HG03196 (cell line): ENCODE measurements around the gene LSP1.

ENCODE experiments used
- ATAC-seq: cut with Tn5 transposase; IDR thresholded peaks from one replicate; pipeline ENCODE4 v1.9.1; 2021; ENCODE audit not compliant: unreplicated experiment

The LSP1 gene

DNA sequence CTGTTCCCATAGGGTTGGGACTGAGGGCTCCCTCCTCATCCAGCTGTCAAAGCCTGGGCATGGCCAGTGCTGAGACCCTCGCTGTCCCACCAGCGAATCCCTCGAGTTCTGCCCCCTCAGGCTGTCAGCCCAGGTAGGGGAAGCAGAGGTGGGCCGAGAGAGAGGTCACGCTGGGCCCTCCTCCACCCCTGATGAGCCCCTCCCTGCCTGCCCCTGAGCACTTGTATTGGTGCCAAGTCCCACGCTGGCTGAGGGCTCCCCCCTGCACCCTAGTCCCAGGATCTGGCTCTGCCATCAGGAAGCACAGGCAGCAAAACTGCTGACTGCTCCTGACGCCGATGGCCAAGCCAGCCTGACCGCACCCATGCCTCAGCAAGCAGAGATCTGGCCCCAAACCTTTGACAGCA is 35.5 kb downstream of the LSP1 start:
- ATAC-seq: no peak

DNA sequence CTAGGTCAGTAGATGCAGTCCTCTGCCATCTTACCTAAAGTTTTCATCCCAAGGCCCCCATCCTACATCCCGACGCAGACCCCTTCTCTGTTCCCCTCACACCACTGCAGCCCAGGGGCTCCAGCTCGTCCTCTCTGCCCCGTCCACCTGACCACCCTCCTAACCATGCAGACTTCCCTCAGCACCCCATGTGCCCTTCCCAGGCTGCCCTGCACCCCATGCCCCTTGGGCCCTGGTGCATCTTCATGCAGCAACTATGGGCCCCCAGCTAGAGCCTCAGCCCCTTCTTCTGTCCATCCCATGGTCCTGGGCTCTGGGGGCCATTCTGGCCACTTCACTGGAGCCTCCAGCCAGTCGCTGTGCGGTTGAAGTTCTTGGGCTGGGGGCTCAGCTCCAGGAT is 35.9 kb downstream of the LSP1 start:
- no peak for ATAC-seq

DNA sequence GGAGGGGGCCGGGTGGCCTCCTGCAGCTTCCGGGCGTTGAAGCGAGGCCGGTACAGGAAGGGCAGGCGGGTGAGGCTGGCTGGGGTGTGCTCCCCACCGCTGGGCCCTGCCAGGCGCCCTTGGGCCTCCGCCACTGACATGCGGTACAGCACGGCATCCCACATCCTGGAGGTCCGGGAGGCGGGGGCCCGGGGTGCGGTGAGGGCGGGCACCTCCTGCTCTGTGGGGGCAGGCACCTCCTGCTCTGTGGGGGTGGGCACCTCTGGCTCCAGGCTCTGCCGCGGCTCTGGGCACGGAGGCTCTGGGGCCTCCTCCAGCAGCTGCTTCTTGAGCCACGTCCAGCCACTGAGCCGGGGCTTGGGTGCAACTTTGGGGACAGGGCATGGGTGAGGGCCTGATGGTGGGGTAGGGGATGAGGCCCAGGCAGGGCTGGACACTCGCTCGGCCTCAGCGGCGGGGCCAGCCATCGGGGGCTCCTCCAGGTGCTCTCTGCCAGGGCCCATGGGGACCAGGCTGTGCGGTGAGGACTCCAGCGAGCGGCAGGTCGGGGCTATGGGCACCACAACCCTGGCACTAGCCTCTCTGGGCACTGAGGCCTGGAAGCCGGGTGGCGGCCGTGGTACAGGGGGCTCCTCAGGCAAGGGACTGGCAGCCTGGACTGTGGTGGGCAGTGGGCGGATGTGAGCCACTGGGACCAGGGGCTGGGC is 36.5 kb downstream of the LSP1 start:
- ATAC-seq: no peak

DNA sequence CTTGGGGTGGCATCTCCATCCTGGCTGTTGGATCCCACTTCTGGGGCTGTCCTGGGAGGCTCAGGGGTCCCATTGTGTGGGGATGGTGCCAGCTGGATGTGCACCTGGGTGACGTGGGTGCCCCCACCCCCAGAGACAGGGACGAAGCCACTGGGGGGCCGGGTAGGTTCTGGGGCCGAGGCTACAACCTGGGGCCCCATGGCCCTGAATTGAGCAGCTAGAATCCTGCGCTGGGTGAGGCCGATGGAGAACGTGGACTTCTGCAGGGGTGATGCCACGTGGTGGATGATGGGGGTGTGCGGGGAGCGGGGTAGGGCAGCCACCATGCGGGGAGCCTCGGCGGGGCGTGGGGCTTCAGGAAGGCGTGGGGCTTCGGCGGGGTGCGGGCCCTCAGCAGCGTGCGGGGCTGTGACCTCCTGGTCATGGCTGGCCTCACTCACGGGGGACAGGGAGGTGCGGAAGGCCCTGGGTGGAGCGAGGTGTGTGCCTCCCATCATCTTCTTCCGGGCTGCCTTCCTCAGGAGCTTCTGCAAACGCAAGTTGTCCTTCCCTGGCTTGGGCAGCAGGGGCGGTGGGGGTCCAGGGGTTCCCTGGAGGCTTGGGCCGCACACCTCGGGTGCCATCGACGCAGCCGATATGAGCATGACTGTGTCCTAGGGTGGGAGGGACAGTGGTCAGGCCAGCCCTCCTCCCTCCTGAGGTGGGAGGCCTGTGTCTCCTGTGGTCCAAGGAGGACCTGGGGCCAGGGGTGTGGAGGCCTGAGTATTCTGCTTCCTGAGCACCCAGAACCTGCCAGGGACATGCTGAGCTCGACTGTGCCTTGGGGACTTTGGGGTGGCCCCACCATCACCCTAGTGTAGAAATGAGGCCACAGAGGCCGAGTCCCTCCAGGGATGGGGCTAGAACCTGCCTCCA is 37.3 kb downstream of the LSP1 start:
- no peak for ATAC-seq

DNA sequence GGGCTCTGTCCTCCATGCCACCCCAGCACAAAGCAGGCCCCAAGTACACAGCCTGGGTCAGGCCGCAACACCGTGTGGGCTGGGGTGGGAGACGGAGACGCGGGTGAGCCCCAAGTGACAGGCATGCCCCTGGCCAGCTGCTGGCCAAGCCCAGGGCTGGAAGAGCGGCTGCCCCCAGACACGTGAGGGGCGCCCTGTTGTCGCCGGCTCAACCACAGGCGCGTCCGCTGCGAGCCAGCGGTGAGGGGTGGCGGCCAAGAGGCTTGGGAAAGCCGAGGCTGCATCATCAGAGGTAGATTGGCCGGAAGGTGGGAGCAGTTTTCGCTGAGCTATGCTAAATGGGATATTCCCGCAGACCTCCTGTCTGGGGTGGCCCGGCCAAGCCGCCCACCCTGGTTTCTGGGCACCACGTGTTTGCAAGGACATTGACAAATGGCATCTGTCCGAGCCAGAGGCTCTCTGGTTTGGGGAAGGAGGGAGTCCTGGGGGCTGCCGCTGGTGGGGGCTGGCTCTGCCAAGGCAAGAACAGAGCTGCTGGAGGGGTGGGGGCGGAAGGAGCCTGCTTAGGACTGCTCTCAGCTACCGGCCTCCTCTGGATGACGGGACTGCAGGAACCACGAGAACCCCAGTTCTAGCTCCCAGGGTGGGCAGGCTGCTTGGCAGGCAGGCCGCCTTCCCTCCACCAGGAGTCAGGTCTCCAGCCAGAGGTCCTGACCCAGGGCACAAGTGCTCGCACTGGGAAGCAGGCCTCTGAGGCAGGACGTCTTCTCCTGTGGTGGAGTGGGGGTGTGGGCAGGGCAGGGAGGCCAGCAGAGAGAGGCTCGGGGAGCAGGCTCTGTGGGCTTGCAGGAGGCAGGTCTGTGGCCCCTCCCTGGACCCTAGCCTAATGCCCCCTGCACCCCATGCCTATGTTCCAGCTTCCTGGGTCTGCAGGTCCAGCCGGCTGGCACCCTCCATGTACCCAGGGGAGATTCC is 38.3 kb downstream of the LSP1 start:
- no peak for ATAC-seq

DNA sequence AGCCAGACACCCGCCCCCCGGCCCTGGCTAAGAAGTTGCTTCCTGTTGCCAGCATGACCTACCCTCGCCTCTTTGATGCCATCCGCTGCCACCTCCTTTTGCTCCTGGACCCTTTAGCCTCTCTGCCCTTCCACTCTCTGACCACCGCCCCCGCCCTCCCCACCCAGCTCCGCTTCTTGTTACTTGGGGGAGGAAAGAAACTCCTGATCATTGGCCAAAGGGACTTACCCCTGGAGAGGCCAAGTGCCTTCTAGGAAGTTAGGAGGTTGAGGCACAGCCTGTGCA is 38.9 kb downstream of the LSP1 start, which contains the start of gene PRR33:
TSS of gene PRR33 (minus strand) at position 65 of the 285 bp plus-strand sequence. CDS start 1,311 bp downstream, outside the sequence.
- no peak for ATAC-seq

DNA sequence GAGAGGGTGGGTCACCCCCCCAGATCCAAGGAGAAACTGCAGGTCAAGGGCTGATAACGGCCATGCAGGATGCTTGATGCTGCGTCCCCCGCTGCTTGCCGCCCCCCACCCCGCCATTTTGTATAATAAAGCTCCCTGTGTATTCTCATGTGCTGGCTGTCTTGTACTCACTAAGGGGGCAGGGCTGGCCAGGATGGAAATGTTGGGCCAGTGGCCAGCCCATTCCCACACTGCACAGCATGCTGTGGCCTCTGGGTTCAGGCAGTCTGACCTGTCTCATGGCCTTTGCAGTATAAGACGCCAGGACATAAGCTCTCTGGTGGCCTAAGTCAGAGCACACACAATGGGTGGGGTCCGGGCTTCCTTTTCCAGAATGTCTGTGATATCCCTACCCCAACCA is 39.2 kb downstream of the LSP1 start:
- no peak for ATAC-seq

DNA sequence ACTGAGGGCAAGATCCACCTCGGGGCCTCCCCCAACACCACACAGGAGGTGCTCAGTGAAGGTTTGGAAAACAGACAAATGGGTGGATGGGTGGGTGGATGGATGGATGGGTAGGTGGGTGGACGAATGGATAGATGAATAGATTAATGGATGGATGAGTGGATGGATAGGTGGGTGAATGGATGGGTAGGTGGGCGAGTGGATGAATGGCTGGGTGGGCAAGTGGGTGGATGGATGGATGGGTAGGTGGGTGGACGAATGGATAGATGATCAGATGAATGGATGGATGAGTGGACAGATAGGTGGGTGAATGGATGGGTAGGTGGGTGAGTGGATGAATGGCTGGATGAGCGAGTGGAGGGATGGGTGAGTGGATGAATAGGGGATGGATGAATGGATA is 39.7 kb downstream of the LSP1 start:
- ATAC-seq: no peak

DNA sequence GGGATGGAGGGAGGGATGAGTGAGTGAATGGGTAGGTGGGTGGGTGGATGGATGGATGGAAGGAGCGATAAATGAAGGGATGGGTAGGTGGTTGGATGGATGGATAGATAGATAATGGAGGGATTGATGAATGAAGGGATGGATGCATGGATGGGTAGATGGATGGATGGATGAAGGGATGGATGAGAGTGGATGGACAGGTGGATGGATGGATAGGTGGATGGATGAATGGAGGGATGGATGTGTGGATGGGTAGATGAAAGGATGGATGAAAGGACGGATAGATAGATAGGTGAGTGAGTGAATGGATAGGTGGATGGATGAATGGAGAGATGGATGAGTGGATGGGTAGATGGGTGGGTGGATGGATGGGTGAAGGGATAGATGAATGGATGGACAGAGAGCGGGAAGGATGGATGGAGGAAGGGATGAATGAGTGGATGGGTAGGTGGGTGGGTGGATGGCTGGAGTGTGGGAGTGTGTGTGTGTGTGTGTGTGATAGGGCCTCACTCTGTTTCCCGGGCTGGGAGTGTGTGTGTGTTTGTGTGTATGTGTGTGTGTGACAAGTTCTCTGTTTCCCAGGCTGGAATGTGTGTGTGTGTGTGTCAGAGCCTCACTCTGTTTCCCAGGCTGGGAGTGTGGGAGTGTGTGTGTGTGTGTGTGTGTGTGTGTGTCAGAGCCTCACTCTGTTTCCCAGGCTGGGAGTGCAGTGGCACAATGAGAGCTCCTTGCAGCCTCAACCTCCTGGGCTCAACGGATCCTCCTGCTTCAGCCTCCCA is 40.9 kb downstream of the LSP1 start:
- no peak for ATAC-seq

DNA sequence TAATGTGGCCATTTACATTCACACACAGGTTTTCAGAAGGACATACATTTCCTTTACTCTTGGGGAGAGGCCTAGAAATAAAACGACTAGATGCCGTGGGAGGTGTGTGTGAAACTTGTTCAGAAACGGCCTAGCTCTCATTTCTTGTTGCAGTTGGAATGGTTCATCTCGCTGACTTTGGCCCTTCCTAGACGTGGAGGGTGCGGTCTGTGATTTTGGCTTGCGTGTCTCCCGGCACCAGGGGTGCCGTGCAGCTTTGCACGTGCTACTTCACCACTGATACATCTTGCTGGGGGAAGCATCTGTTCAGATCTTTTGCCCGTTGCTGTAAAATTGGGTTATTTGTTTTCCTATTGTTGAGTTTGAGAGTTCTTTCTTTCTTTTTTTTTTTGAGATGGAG is 41.9 kb downstream of the LSP1 start:
- no peak for ATAC-seq

DNA sequence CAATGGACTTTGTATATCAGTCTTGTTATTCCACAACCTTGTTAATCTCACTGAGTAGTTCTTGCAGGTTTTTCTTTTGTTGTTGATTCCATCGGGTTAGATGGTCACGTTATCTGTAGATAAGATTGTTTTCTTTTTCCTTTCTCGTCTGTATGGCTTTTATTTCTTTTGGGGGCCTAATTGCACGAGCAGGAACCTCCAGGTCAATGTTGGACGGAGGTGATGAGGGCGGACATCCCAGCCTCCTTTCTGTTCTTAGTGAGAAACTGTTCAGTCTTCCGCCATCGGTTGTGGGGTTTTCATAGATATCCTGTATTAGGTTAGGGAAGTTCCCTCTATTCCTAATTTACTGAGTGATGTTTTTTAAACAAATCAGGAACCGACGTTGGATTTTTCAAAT is 43.6 kb downstream of the LSP1 start:
- no peak for ATAC-seq

DNA sequence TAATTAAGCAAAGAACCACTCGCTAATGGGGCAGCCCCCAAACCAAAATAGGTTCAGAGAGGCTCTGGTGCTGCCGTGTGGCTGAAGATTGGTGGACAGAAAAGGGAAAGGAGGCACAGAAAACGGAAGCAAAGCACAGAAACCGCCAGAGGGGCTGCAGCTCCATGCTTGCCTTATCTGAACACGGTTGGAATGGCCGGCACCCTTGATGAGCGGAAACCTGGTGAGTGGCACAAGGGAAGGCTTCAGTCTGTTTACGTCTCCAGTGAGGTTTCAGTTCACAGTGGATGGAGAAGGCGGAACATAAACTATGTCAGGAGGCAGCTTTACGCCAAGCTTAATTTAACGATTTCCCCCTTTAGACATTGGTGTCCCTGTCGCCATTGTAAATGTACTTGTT is 44.0 kb downstream of the LSP1 start:
- no peak for ATAC-seq

DNA sequence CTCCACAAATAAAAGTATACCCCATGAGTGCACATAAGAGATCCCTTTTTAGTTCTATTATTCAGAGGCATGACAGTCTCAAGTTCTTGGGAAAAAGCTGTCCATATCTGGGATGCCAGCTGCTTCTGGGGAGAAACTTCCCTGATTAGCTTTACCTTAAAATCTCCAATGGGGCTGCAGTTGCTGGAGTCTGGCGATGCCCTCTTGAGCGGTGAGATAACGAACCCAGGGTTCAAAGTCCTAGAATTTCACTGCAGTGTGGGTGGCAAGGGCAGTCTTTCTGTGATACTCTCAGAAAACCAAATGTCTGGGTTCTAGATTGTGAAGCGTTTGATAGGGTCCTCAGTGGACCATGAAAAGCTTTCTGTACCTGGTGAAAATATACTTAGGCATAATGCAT is 46.2 kb downstream of the LSP1 start:
- ATAC-seq: no peak

DNA sequence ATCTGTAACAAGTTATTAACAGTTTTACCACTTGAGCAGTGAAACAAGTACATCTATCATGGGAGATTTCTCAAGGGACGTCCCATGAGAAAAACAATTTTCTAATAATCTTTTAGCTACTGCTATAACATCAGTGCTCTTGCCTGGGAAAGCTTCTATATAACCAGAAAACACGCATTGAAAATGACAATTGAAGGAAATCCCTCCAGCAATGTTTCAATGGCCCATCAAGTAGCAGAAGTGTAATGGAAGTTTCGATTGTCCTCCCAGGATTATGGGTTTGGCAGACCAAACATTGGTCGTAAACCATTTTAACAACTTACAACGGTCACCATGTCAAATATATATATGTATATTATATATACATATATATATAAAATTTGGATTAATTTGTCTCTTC is 46.8 kb downstream of the LSP1 start:
- no peak for ATAC-seq

DNA sequence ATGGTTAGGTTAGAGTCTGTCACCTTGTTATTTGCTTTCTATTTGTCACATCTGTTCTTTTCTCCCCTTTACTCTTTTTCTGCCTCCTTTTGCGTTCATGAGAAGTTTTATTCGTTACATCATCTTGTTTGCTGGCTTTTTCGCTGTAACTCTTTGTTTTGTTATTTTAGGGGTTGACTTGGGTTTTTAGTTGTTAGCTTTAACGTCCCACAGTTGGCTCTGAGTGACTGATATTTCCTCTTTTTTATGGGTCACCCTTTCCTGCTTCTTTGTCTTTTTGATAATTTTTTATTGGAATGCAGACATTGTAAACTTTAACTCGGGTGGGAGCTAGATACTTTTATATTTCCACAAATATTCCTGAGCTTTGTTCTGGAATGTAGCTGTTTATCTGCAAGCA is 53.3 kb downstream of the LSP1 start:
- no peak for ATAC-seq

DNA sequence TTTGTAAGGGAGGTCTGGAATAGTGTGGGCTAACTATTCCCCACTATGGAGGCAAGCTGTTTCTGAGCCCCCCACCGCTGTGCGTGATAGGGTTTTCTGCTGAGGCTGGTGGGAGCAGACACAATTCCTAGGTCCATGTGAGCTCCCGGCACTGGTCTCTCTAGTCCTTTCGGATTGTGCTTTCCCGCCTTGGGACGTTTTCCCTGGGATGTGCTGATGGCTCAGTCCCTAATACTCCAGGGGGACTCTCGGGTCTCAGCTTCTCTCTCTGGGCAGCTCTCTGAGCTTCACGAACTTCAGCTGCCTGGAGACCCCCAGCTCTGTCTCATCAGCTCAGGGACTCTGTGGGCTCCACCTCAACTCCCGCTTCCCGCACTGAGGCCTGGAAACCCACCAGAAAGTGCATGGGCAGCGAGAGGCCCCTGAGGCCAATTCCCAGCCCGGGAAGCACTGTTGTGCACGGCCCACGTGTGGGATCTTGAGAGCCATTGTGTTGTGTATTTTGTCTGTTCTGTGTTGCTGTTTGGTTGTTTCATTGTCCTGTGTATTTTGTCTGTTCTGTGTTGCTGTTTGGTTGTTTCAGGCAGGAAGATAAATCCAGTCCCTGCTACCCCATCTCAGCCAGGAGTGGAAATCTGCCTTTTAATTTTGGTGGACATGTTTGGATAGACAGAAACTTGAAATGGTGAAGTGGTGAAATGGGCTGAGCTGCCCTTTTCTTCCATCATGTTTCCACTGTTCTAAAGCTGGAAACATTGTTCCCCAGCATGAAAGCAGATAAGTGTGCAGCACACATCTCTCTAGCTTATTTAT is 53.9 kb downstream of the LSP1 start:
- no peak for ATAC-seq

DNA sequence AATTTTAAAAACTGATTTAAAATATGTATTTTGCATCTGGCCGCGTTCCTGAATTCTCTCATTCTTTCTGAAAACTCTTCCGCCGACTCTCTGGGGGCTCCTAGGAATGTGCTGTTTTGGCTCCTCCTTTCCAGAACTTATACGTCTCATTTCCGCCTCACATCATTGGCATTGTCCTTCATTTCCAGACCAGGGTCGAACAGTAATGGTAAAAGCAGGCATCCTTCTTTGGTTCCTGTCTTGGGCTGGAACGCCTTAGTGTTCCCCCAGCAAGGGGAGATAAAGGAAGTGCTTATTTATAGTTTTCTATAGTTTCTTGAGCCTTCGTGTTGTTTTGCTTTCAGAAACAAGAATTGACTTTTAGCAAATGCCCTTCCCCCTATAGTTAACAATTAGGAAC is 55.7 kb downstream of the LSP1 start:
- ATAC-seq: no peak

DNA sequence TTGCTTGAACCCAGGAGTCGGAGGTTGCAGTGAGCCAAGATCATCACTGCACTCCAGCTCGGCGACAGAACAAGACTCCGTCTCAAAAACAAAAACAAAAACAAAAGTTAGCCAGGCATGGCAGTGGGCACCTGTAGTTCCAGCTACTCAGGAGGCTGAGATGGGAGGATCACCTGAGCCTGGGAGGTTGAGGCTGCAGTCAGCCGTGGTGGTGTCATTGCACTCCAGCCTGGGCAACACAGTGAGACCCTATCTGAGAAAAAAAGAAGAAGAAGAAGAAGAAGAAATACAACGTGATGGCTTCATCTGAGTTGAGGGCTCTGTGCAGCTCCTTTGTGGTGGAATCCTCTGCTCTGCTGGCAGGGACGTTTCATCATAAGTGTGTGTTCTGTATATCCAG is 56.6 kb downstream of the LSP1 start:
- ATAC-seq: no peak

DNA sequence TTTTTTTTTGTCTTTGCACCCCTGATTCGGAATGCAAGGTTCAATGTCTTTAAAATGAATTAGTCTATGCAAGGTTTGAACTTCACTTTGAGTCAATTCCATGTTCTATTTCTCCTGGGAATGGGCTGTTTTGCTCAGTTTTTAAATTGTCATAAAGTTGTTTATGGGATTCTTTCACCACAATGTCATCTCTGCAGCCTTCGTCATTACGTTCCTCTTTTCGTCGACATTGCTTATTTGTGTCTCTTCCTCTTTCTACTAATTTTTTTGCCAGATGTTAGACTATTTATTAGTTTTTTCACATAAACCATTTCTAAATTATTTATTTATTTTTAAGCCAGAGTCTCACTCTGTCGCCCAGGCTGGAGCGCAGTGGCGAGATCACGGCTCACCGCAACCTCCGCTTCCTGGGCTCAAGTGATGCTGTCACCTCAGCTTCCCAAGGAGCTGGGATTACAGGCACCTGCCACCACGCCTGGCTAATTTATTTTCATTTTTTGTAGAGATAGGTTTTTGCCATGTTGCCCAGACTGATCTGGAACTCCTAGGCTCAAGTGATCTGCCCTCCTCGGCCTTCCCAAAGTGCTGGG is 59.5 kb downstream of the LSP1 start:
- ATAC-seq: no peak
